Spleen (tissue), 11 donors: ENCODE measurements around the gene PAPPA2. TPM values are rescaled to one million over a fixed set of nuclear protein-coding genes. Genes with fewer than 3 reads are reported as not detected.
"Not testable (repeated sequence)": the region's sequence is repeated elsewhere in the genome, so short reads cannot be mapped to it uniquely, and the experiment has no call there.

Experiments used
- DNase-seq: peaks from one replicate; pipeline ENCODE4 v3.0.0-alpha.2; 2020
- H3K27ac ChIP-seq, 8 donors: fragments of 200-600 bp; sonication (generic) in 7 of 8; 1 replicate in 4 of 8; 2 replicates in 4 of 8; pipeline versions ENCODE4 v1.5.0 to v1.8.0; 2016 to 2021; ENCODE audit warnings: inconsistent platforms in 4 of 8, mild to moderate bottlenecking in 4 of 8, moderate library complexity in 1 of 8
- H3K27me3 ChIP-seq, 7 donors: fragments of 200-600 bp; sonication (generic) in 6 of 7; replicated peaks in 1 of 7; 1 replicate in 4 of 7; 2 replicates in 3 of 7; pipeline versions ENCODE4 v1.5.0 to v1.8.0; 2016 to 2021; ENCODE audit warnings: inconsistent platforms in 3 of 7, mild to moderate bottlenecking in 1 of 7
- H3K36me3 ChIP-seq, 6 donors: fragments of 200-600 bp; sonication (generic) in 5 of 6; 1 replicate in 4 of 6; 2 replicates in 2 of 6; pipeline versions ENCODE4 v1.5.0 to v1.8.0; 2016 to 2021; ENCODE audit warnings: inconsistent platforms in 2 of 6
- H3K4me1 ChIP-seq, 6 donors: fragments of 200-600 bp; sonication (generic) in 5 of 6; 1 replicate in 3 of 6; 2 replicates in 3 of 6; pipeline versions ENCODE4 v1.5.0 to v1.8.0; 2016 to 2021; ENCODE audit warnings: inconsistent platforms in 3 of 6
- H3K4me3 ChIP-seq, 8 donors: fragments of 200-600 bp; sonication (generic) in 7 of 8; 1 replicate in 4 of 8; 2 replicates in 4 of 8; pipeline versions ENCODE4 v1.5.0 to v1.8.0; 2016 to 2021; ENCODE audit warnings: inconsistent platforms in 4 of 8, mild to moderate bottlenecking in 4 of 8, moderate library complexity in 2 of 8
- H3K9me3 ChIP-seq, 8 donors: fragments of 200-600 bp; sonication (generic) in 7 of 8; 1 replicate in 4 of 8; 2 replicates in 4 of 8; pipeline versions ENCODE4 v1.5.0 to v1.8.0; 2016 to 2021; ENCODE audit warnings: inconsistent platforms in 4 of 8
- CTCF ChIP-seq, 11 experiments: fragments of 200-600 bp in 7 of 11; fragments of 450-650 bp in 4 of 11; sonication (generic) in 4 of 11; IDR thresholded peaks in 8 of 11; conservative IDR thresholded peaks in 3 of 11; 1 replicate in 7 of 11; 2 replicates in 4 of 11; pipeline versions ENCODE4 v1.4.0 to v1.8.0; 2016 to 2021; ENCODE audit warnings: antibody characterized with exemption in 11 of 11, inconsistent platforms in 4 of 11, mild to moderate bottlenecking in 1 of 11
- POLR2A ChIP-seq, 3 donors: fragments of 450-650 bp; IDR thresholded peaks; one replicate each; pipeline ENCODE4 v1.5.1; 2017; ENCODE audit warnings: antibody characterized with exemption in 3 of 3, mild to moderate bottlenecking in 1 of 3
- POLR2AphosphoS5 ChIP-seq, 3 donors: sonication (generic); formaldehyde crosslinking; IDR thresholded peaks; one replicate each; pipeline ENCODE4 v1.5.1; 2017; ENCODE audit warnings: antibody characterized with exemption in 3 of 3
- WGBS, 5 donors: extraction: QIAGEN DNeasy Blood & Tissue Kit in 3 of 5; methylation state at CpG; one replicate each; pipeline versions ENCODE4 v1.1.5 to v1.1.7; 2013 to 2018; 5-methylcytosine and 5-hydroxymethylcytosine counted together
- intact Hi-C: fragments of 100-400 bp; cut with DNase I; formaldehyde crosslinking; loops from one replicate; pipeline ENCODE4 v1.15.0; 2023; ENCODE audit warnings: low total_unique reads
- polyA plus RNA-seq, 3 donors: library from polyadenylated mRNA; stranded (reverse); fragments of 200-250 nt; gene quantifications; one replicate each; pipeline ENCODE4 v1.2.1, GENCODE V29; 2013
- total RNA-seq, 7 donors: library from RNA; depleted of rRNA in 3 of 7; stranded (reverse); fragments of >200 nt in 3 of 7; fragmentation: NEBNext Ultra II Directional in 4 of 7; extraction: Animal tissue kit (Norgen Biotek cat#: 25700) in 4 of 7; gene quantifications; one replicate each; pipeline versions ENCODE4 v1.1.0 to v1.2.1, GENCODE V29; 2016 to 2021
- donor health status: healthy with polysubstance abuse.
- donor health status: DM: no; HTN: no; CAD: no; lungs with moderate emphysema.
- donor health status: DM: no; HTN: no; CAD: no.
- donor health status: Bipolar disorder and iron deficiency.
- donor health status: healthy.
- donor health status: DM: no; HTN: no; CAD: no.
- donor health status: DM: yes; HTN: yes; CAD: no.

PAPPA2 gene
- total and polyA plus RNA-seq, 10 donors: 0.02 to 0.76 (median 0.06) TPM; not detected in 3

GRCh38 chr1:176448340-176448739, 14.6 kb upstream of the PAPPA2 start:
- Histone ChIP-seq H3K36me3 (no peaks in the 10 kb centered on the region), H3K27me3 (no peaks in the 10 kb centered on the region), H3K27ac (no peak overlapping the region), H3K9me3 (peaks cover 0 to 26% (median 12%) of the 10 kb centered on the region in 8 donors), H3K4me3 (no peak overlapping the region), H3K4me1 (no peaks in the 10 kb centered on the region)
- intact Hi-C loops: no loop called here
- TF ChIP-seq POLR2AphosphoS5 (IDR thresholded peaks at IDR 0.05) (no peak), POLR2A (IDR thresholded peaks at IDR 0.05) (no peak), CTCF (IDR thresholded peaks at IDR 0.05 in 8 of 11, conservative IDR thresholded peaks at IDR 0.05 in 3 of 11) (no peak)
- no peak for DNase-seq
- 66 to 84% (median 69%) methylated on average over 4 of the region's 4 CpGs for WGBS, 5 donors

GRCh38 chr1:176450526-176450925, 12.4 kb upstream of the PAPPA2 start:
- Histone ChIP-seq H3K4me3 (no peak overlapping the region), H3K27me3 (no peaks in the 10 kb centered on the region)
- intact Hi-C loops: no loop called here

GRCh38 chr1:176451741-176452140, 11.2 kb upstream of the PAPPA2 start:
- H3K36me3 ChIP-seq, H3K4me3 ChIP-seq, H3K27ac ChIP-seq, DNase-seq, H3K27me3 ChIP-seq, H3K4me1 ChIP-seq, intact Hi-C loops: not testable (repeated sequence)
- H3K9me3 ChIP-seq: peaks cover 0 to 26% (median 12%) of the 10 kb centered on the region in 8 donors
- 69 to 88% (median 84%) methylated on average over 2 of the region's 2 CpGs for WGBS, 5 donors

More at GRCh38 chr1:176450526-176450925, 12.4 kb upstream of the PAPPA2 start:
- Histone ChIP-seq H3K36me3 (no peaks in the 10 kb centered on the region), H3K4me1 (no peaks in the 10 kb centered on the region), H3K27ac (no peak overlapping the region), H3K9me3 (peaks cover 0 to 26% (median 12%) of the 10 kb centered on the region in 8 donors)
- no peak for TF ChIP-seq POLR2A (IDR thresholded peaks at IDR 0.05)
- no peak for TF ChIP-seq POLR2AphosphoS5 (IDR thresholded peaks at IDR 0.05)
- no peak for TF ChIP-seq CTCF (IDR thresholded peaks at IDR 0.05 in 8 of 11, conservative IDR thresholded peaks at IDR 0.05 in 3 of 11)
- DNase-seq: no peak
- whole genome bisulfite sequencing, 5 donors: 42 to 78% (median 60%) methylated on average over 1 of the region's 1 CpG

- Histone ChIP-seq H3K4me3 (no peak overlapping the region), H3K9me3 (peaks cover 0 to 35% (median 19%) of the 10 kb centered on the region in 8 donors), H3K4me1 (no peaks in the 10 kb centered on the region), H3K27ac (no peak overlapping the region), H3K36me3 (no peaks in the 10 kb centered on the region), H3K27me3 (no peaks in the 10 kb centered on the region)
- intact Hi-C loops: no loop called here
- DNase-seq: no peak
- TF ChIP-seq CTCF (IDR thresholded peaks at IDR 0.05 in 8 of 11, conservative IDR thresholded peaks at IDR 0.05 in 3 of 11) (no peak), POLR2AphosphoS5 (IDR thresholded peaks at IDR 0.05) (no peak), POLR2A (IDR thresholded peaks at IDR 0.05) (no peak)
- WGBS, 5 donors: 69 to 77% (median 75%) methylated on average over 8 of the region's 8 CpGs
These were observed 6.2 kb upstream of the PAPPA2 start for GRCh38 chr1:176456795-176457194.
